DMS79 (cell line): ENCODE data around the gene ORAI2.
"Not testable (repeated sequence)": the region's sequence is repeated elsewhere in the genome, so short reads cannot be mapped to it uniquely, and the experiment has no call there.

Experiments used
- DNase-seq: peaks from one replicate; lab custom pipeline; 2025; lab: John Stamatoyannopoulos, UW

The ORAI2 gene

GRCh38 chr7:102447311-102447710, 13.9 kb downstream of the ORAI2 start:
- DNase-seq: no peak

GRCh38 chr7:102449136-102449535, 15.8 kb downstream of the ORAI2 start:
- DNase-seq: no peak

GRCh38 chr7:102450242-102450641, 16.9 kb downstream of the ORAI2 start:
- no peak for DNase-seq

GRCh38 chr7:102451371-102452054, 18.1 kb downstream of the ORAI2 start:
- peak; percentile 39 for DNase-seq

DNA sequence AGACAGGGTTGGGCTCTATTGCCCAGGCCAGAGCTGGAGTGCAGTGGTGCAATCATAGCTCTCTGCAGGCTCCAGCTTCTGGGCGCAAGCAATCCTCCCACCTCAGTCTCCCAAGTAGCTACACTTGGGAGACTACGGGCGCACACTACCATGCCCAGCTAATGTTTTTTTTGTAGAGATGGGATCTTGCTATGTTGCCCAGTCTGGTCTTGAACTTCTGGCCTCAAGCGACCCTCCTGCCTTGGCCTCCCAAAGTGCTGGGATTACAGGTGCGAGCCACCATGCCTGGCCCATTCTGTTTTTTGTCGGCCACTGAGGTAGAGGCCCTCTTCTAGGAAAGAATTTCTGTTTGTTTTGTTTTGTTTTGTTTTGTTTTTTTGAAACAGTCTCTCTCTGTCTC, 19.1 kb downstream of the ORAI2 start:
- no peak for DNase-seq

GRCh38 chr7:102453319-102453718, 19.9 kb downstream of the ORAI2 start:
- no peak for DNase-seq

DNA sequence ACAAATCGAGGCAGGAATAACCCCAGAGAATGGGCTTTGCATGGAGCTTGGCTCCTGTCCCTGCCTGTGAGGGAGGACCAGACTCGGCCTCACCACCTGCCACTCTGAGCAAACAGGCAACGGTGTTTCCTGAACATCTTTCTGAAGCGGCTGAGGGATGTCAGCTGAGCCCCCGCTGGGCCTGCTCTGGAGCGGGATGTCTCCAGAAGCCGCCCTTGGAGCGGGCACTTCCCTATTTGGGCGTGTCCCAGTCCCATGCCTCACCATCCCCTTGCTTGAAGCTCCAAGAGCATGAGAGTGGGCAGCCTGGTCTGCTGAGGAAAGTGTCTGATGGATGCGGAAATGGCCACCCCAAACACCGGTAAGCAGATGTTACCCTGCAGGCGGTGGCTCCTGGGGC, 21.1 kb downstream of the ORAI2 start:
- no peak for DNase-seq

- not testable (repeated sequence) for DNase-seq
These were observed 21.6 kb downstream of the ORAI2 start for GRCh38 chr7:102454932-102455331.

GRCh38 chr7:102455596-102455995, 22.2 kb downstream of the ORAI2 start:
- no peak for DNase-seq

- no peak for DNase-seq
These were observed 23.0 kb downstream of the ORAI2 start for GRCh38 chr7:102456327-102456726.

GRCh38 chr7:102457352-102457924, 24.1 kb downstream of the ORAI2 start:
- DNase-seq: no peak

DNA sequence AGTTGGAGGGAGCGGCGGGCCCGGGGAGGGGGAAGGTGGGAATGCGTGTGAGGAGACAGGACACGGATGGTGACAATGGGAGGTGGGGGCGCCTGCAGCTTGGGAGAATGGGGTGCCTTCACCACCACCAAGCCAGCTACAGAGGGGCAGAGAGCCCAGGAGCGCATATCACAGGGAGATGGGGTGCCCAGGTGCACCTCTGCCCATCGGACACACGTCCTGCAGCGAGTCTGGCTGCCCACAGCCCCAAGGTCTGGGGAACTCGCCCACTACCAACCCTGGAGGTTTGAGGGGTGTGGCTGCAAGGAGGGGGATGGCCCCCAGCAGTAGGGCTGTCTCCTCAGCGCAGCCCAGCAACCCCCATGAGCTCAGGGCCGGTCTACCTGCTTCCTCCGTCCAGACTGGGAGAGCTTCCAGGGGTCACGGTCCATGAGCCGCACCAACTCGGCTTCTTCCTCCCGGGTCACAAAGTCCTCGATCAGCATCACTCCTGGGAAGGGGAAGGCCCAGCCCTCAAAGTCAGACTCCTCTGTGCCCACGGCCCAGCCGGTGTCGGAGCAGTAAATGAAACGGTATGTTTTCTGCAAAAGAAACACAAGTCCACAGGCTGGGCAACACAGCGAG, 26.0 kb downstream of the ORAI2 start:
- DNase-seq: no peak

DNA sequence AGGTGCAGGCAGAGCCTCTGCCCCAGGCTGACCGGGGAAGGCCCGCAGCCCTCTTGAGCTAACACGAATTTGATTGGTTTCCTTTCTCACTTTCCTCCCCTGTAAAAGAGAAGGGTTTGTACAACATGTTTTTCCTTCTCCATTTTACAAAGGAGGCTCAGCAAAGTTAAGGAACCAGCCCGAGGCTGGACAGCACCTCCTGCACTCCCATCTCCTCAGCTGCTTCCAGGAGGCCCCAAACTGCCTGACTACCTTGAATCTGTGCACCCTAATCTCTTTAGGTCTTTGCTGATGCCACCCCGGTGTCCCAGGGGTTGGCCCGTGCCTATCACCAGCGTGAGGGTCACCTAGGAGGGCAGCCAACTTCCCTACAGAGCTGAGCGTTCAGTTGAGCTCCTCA, 27.1 kb downstream of the ORAI2 start:
- no peak for DNase-seq

DNA sequence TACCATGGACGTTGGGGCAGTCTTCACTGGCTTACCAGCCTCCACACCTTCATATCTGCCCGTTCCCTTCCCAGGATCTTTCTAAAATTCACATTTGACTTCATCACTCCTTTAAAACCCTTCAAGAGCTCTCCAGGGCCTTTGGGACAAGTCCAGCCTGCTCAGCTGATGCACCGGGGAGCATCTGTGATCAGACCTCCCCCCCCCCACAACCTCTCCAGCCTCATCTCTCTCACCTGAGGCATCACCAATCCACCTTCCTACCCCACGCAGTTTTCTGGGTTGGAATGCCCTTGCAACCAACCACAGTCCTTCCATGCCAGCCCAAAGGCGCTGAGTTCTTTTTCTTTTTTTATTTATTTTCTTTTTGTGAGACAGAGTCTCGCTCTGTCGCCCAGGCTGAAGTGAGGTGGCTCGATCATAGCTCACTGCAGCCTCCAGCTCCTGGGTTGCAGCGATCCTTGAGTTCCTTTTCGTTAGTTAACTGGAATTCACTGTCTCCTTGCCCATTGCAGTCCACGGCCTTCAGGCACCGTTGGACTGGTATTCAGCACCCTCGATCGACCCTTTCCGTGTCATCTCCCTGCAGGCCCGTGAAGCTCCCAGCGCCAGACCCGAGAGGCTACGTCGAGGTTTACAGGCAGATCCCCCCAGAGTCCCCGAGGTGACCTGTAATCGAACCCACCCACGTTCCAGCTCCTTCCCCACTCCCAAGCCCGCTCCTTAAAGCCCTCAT, 30.6 kb downstream of the ORAI2 start:
- DNase-seq: no peak

DNA sequence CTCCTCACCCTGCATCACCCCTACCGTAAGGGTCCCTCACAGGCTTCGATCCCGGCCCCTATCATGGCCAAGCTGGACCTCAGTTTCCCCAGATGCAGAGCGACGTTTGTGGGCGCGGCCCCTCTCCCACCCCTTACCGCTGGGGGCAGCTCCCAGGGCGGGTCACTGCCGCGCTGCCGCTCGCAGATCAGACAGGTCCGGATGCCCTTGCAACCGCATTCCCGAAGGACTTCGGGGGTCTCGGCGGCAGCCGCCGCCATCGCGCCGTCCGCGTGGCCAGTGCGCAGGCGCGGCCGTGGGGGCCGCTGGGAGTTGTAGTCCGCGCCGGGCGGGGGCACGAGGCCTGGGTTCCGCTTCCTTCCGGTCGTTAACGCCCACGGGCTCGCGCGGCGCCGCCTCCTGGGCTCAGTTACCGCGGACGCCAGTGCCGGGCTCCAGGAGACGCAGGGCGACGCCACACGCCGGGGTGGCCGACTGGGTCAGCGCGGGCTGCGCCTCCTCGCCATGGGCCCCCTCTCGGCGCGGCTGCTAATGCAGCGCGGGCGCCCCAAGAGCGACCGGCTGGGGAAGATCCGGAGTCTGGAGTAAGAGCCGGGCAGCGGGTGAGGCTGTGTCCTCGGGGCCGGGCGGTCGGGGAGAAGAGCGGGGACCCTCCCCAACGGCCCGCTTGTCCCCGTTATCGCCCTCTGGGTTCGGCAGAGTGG, 31.4 kb downstream of the ORAI2 start, which contains the start of the genes ALKBH4 and LRWD1:
ALKBH4 (minus strand) TSS at position 287 of the 704 bp plus-strand sequence; CDS start at position 260, 27 bp downstream.
LRWD1 (plus strand) TSS at position 408 of the 704 bp plus-strand sequence; CDS start at position 505, 97 bp downstream.
- peak; percentile 43 for DNase-seq

DNA sequence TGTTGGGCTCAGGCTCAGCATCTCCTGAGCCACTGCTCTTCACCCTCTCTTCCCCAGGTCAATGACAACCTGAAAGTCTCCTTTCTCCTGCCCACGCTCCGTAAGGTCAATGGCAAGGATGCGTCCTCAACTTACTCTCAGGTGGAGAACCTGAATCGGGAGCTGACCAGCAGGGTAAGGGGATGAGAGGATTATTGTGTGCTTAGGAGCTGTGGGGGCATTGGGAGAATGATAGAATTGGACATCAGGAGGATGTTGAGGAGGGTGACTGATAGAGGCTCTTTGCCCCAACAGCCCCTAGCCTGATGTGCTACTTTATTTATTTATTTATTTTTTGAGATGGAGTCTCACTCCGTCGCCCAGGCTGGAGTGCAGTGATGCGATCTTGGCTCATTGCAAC, 32.7 kb downstream of the ORAI2 start:
- DNase-seq: no peak

DNA sequence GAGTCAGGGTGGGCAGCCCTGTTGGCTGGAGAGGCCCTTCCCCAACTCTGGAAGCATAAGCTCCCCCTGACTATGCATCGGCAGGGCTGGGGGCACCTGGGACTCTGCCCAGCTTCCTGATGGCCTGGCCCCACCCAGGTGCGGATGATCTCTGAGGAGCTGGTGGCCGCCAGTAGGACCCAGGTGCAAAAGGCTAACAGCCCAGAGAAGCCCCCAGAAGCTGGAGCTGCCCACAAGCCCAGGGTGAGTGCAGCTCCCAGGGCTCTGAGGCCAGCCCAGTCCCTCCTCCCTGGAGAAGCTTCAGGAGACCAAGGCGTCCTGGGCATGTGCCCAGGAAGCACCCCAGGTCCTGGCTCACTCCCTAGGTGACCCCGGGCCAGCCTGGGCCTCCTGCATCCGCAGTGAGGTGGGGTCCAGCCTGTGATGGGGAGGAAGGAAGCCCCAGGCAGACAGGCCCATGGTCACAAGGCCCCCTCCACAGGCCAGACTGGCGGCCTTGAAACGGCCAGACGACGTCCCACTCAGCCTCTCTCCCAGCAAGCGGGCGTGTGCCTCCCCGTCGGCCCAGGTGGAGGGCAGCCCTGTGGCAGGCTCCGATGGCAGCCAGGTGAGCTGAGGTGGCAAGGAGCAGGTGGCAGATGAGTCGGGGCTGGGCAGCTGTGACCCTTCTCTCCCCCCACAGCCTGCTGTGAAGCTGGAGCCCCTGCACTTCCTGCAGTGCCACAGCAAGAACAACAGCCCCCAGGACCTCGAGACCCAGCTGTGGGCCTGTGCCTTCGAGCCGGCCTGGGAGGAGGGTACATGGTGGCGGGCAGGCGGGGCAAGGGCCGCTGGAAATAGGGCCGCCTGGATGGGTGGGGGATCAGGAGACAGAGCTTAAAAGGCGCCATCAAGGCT, 34.5 kb downstream of the ORAI2 start:
- DNase-seq: no peak

GRCh38 chr7:102468478-102469350, 35.3 kb downstream of the ORAI2 start:
- DNase-seq: no peak

DNA sequence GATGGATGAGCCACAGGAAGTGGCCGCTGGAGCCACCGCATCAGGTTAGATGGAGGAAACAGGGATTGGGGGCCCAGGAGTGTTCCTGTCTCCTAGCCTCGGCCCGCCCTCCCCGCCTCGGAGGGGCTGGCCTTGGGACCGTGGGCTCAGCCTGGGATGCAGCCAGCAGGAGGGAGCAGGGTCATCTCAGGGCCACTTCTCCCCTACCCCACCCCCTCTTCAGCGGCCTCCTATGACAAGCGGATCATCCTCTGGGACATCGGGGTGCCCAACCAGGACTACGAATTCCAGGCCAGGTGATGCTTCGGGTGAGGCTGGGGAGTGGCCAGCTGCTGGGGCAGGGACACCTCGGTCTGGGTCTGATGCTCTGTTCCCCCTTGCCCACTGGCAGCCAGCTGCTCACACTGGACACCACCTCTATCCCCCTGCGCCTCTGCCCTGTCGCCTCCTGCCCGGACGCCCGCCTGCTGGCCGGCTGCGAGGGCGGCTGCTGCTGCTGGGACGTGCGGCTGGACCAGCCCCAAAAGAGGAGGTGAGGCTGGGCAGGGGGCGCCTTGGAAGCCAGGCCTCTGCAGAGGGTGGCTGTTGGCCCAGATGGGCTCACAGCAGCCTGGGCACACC, 36.1 kb downstream of the ORAI2 start:
- no peak for DNase-seq
